GM19455 (cell line): ENCODE measurements around the gene AWAT1.
"Not testable (repeated sequence)": the region's sequence is repeated elsewhere in the genome, so short reads cannot be mapped to it uniquely, and the experiment has no call there.

Experiments used
- ATAC-seq: cut with Tn5 transposase; IDR thresholded peaks from one replicate; pipeline ENCODE4 v1.9.1; 2021; ENCODE audit not compliant: unreplicated experiment

The AWAT1 gene

GRCh38 chrX:70260104-70260503 lies 25.6 kb downstream of the AWAT1 start, which contains the start of gene P2RY4:
Gene P2RY4 (minus strand): TSS chrX:70260204. CDS start chrX:70259624, 580 bp downstream.
- no peak for ATAC-seq

GRCh38 chrX:70262952-70263567 lies 28.6 kb downstream of the AWAT1 start:
- ATAC-seq: no peak

DNA sequence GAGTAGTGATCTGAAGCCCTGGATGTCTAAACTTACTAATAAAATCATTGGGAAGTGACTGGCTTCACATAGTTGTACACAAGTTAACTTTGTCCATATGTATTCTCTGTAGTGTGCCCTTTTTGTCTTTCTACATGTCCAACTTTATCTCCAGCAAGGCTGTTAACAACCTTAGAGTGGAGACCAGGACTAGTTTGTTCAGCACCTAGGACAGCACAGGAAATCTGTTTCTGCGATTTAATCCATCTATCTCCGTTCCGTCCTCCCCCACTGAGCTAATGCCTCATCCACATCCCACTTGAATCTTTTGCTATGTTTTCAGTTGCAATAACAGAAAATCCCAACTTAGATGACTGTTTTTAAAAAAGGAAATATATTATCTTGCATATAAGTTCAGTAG lies 30.3 kb downstream of the AWAT1 start:
- ATAC-seq: no peak

GRCh38 chrX:70268034-70268433 lies 33.6 kb downstream of the AWAT1 start, which contains the start of gene ARR3:
Gene ARR3 (plus strand): TSS chrX:70268334. CDS start chrX:70269386, 1,052 bp downstream.
- no peak for ATAC-seq

GRCh38 chrX:70274029-70274428 lies 39.6 kb downstream of the AWAT1 start:
- ATAC-seq: not testable (repeated sequence)

GRCh38 chrX:70279081-70279480 lies 44.6 kb downstream of the AWAT1 start:
- no peak for ATAC-seq

DNA sequence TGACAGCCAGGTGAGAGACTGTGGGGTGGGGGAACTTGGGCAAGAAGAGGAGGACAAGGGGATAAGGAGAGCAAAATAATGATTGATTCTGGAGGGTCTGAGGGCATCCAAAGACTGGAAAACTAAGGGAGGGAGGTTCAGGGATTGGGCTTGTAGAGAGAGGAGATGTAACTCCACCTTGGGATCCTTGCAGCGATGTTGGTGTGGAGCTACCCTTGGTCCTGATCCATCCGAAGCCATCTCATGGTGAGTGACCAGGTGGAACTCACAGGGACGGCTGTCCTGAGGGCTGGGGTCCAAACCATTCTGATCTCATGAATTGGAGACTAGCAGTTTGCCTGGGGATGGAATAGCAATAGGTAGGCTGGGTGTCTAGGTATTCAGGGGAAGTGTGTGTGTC lies 46.1 kb downstream of the AWAT1 start:
- no peak for ATAC-seq

GRCh38 chrX:70281951-70282350 lies 47.5 kb downstream of the AWAT1 start, which contains the start of gene RAB41:
Gene RAB41 (plus strand): TSS chrX:70282172. CDS start chrX:70282218, 46 bp downstream.
- ATAC-seq: no peak

DNA sequence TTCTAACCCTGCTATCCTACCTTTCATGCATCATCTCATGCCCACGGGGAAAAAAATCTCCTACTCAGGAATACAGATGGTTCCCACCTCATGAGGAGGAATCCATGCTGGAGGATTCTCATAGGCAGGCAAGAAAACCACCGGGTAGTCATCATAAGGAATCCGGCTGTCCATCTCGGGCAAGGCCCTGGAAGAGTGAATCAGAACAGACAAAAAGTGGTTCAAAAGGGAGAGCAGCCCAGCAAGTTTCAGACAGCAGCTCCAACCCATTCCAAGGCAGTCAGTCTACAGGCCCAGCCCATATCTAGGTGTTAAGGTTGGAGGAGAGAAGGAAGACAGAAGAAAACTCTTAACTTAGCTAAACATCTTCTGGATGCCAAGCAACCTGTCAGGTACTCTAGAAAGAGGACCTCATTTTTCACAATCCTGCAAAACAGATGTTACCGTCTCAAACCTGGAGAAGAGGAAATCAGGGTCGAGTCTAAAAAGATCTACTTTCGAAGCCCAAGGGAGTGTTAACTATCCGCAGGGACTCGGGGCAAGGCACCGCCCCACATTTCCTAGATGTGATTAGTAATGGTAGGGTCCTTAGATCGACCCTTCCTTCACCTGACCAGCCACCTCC lies 54.8 kb downstream of the AWAT1 start:
- ATAC-seq: no peak
